ENCODE results near the gene CCDC154.

Gene CCDC154

GRCh38 chr16:1387331-1387730 lies 57.0 kb downstream of the CCDC154 start:
- no peak for DNase-seq (ENCODE audit: low read depth)

GRCh38 chr16:1385232-1385631 lies 59.1 kb downstream of the CCDC154 start:
- DNase-seq (ENCODE audit: low read depth), result no peak

Data from iris pigment epithelial cell (primary cell).